Smooth muscle cell (in vitro differentiated cells): Measurements from ENCODE around the gene TUBG1. TPM values are rescaled to one million over a fixed set of nuclear protein-coding genes. Genes with fewer than 3 reads are reported as not detected.
"Not testable (repeated sequence)": the region's sequence is repeated elsewhere in the genome, so short reads cannot be mapped to it uniquely, and the experiment has no call there.

ENCODE experiments used
- DNase-seq: peaks from one replicate; lab custom pipeline; 2025; ENCODE audit not compliant: unreplicated experiment; lab: John Stamatoyannopoulos, UW
- H2AFZ ChIP-seq: fragments of 200-600 bp; sonication (generic); 2 replicates; pipeline ENCODE4 v1.6.0; 2016; ENCODE audit warnings: antibody characterized with exemption, low read depth, mild to moderate bottlenecking
- H3F3A ChIP-seq: fragments of 200-600 bp; sonication (generic); 2 replicates; pipeline ENCODE4 v1.6.0; 2017; ENCODE audit warnings: antibody characterized with exemption, low read depth
- H3K27ac ChIP-seq: fragments of 200-600 bp; sonication (generic); 2 replicates; pipeline ENCODE4 v1.5.1; 2016; ENCODE audit warnings: low read depth, mild to moderate bottlenecking
- H3K27me3 ChIP-seq: fragments of 200-600 bp; sonication (generic); 2 replicates; pipeline ENCODE4 v1.6.1; 2016; ENCODE audit warnings: low read depth, mild to moderate bottlenecking
- H3K36me3 ChIP-seq: fragments of 200-600 bp; sonication (generic); 2 replicates; pipeline ENCODE4 v1.5.1; 2016; ENCODE audit warnings: low read depth
- H3K4me1 ChIP-seq: fragments of 200-600 bp; sonication (generic); 2 replicates; pipeline ENCODE4 v1.5.1; 2016; ENCODE audit warnings: low read depth
- H3K4me2 ChIP-seq: fragments of 200-600 bp; sonication (generic); 2 replicates; pipeline ENCODE4 v1.6.0; 2016; ENCODE audit warnings: mild to moderate bottlenecking
- H3K4me3 ChIP-seq: fragments of 200-600 bp; sonication (generic); 2 replicates; pipeline ENCODE4 v1.5.1; 2016; ENCODE audit warnings: mild to moderate bottlenecking
- H3K79me2 ChIP-seq: fragments of 200-600 bp; sonication (generic); 2 replicates; pipeline ENCODE4 v1.6.0; 2016; ENCODE audit warnings: low read depth, mild to moderate bottlenecking
- H3K9ac ChIP-seq: fragments of 200-600 bp; sonication (generic); 2 replicates; pipeline ENCODE4 v1.6.0; 2016; ENCODE audit warnings: low read depth
- H3K9me3 ChIP-seq: fragments of 200-600 bp; sonication (generic); replicated peaks from 2 replicates; pipeline ENCODE4 v1.5.1; 2016; ENCODE audit warnings: low read depth
- H4K20me1 ChIP-seq: fragments of 200-600 bp; sonication (generic); 2 replicates; pipeline ENCODE4 v1.6.0; 2016; ENCODE audit warnings: low read depth
- CTCF ChIP-seq: fragments of 200-600 bp; sonication (generic); IDR thresholded peaks from 2 replicates; pipeline ENCODE4 v1.5.1; 2017; ENCODE audit warnings: borderline replicate concordance, mild to moderate bottlenecking, antibody characterized with exemption; ENCODE audit not compliant: insufficient read depth, poor library complexity, severe bottlenecking
- WGBS: methylation state at CpG from one replicate; pipeline ENCODE4 v1.1.7; 2016; ENCODE audit warnings: low lambda C conversion rate; 5-methylcytosine and 5-hydroxymethylcytosine counted together
- polyA plus RNA-seq: library from polyadenylated mRNA; unstranded; fragments of >200 nt; fragmentation: Nextera tagmentation; extraction: Ambion mirVana; gene quantifications from 2 replicates; pipeline ENCODE4 v1.2.1, GENCODE V29; 2016
- total RNA-seq: library from RNA; depleted of rRNA; stranded (reverse); fragments of >200 nt; gene quantifications from 2 replicates; pipeline ENCODE4 v1.2.3, GENCODE V29; 2014

Gene TUBG1
- total and polyA plus RNA-seq, 2 experiments from 2014 or later = 38.7 to 102 TPM

GRCh38 chr17:42623271-42623670 lies 13.8 kb downstream of the TUBG1 start:
- Histone ChIP-seq H3K4me1 (no peaks in the 10 kb centered on the region), H3K27ac (no peak overlapping the region), H4K20me1 (no peaks in the 10 kb centered on the region), H3K4me3 (no peak overlapping the region), H3K79me2 (no peaks in the 10 kb centered on the region), H2AFZ (no peak overlapping the region), H3F3A (no peaks in the 10 kb centered on the region), H3K9ac (no peak overlapping the region), H3K4me2 (no peak overlapping the region), H3K9me3 (no peaks in the 10 kb centered on the region), H3K27me3 (no peaks in the 10 kb centered on the region), H3K36me3 (no peaks in the 10 kb centered on the region)
- 82% methylated on average over 2 of the region's 2 CpGs for WGBS
- no peak for DNase-seq
- TF ChIP-seq CTCF = no peak

- Histone ChIP-seq H3K4me3 (no peak overlapping the region), H3K9ac (no peak overlapping the region), H3K9me3 (no peaks in the 10 kb centered on the region), H4K20me1 (no peaks in the 10 kb centered on the region), H3F3A (no peaks in the 10 kb centered on the region), H3K79me2 (no peaks in the 10 kb centered on the region), H2AFZ (no peak overlapping the region), H3K4me2 (no peak overlapping the region), H3K27me3 (no peaks in the 10 kb centered on the region), H3K36me3 (no peaks in the 10 kb centered on the region), H3K27ac (no peak overlapping the region), H3K4me1 (no peaks in the 10 kb centered on the region)
- no peak for TF ChIP-seq CTCF
- no peak for DNase-seq
- 91% methylated on average over 7 of the region's 7 CpGs for WGBS
Observed at GRCh38 chr17:42623732-42624596, 14.5 kb downstream of the TUBG1 start.

- not testable (repeated sequence) for H3K4me1 ChIP-seq, H3K27me3 ChIP-seq, H3K9me3 ChIP-seq, DNase-seq, H3K79me2 ChIP-seq, H2AFZ ChIP-seq, H3K27ac ChIP-seq, H3F3A ChIP-seq, H3K4me2 ChIP-seq, H3K9ac ChIP-seq, H4K20me1 ChIP-seq, H3K4me3 ChIP-seq, H3K36me3 ChIP-seq
- WGBS = 92% methylated on average over 6 of the region's 6 CpGs
Observed at GRCh38 chr17:42627032-42627764, 17.7 kb downstream of the TUBG1 start.

GRCh38 chr17:42629411-42630009 lies 20.0 kb downstream of the TUBG1 start:
- Histone ChIP-seq H3K27me3 (no peaks in the 10 kb centered on the region), H3K4me3 (no peak overlapping the region), H3F3A (no peaks in the 10 kb centered on the region), H3K36me3 (no peaks in the 10 kb centered on the region), H4K20me1 (no peaks in the 10 kb centered on the region), H3K27ac (no peak overlapping the region), H3K4me2 (no peak overlapping the region), H3K9ac (no peak overlapping the region), H3K79me2 (no peaks in the 10 kb centered on the region), H3K4me1 (no peaks in the 10 kb centered on the region), H2AFZ (no peak overlapping the region), H3K9me3 (no peaks in the 10 kb centered on the region)
- 86% methylated on average over 3 of the region's 3 CpGs for WGBS
- no peak for DNase-seq
- TF ChIP-seq CTCF = no peak
